Ishikawa (cell line): Measurements from ENCODE around the gene NCAPH2.
A peak's percentile ranks its signal among the peaks of the same experiment; 100 is the strongest.

ENCODE experiments used
- CEBPB ChIP-seq: IDR thresholded peaks from 2 replicates; pipeline ENCODE4 v1.6.1; 2012
- CREB1 ChIP-seq: IDR thresholded peaks from 2 replicates; pipeline ENCODE4 v1.6.1; 2012; ENCODE audit warnings: low read depth
- EGR1 ChIP-seq: IDR thresholded peaks from 2 replicates; pipeline ENCODE4 v1.6.1; 2012
- EP300 ChIP-seq: IDR thresholded peaks from 2 replicates; pipeline ENCODE4 v1.6.1; 2012; ENCODE audit warnings: borderline replicate concordance
- FOXM1 ChIP-seq: IDR thresholded peaks from 2 replicates; pipeline ENCODE4 v1.6.1; 2012; ENCODE audit warnings: low read depth, borderline replicate concordance
- MAX ChIP-seq: IDR thresholded peaks from 2 replicates; pipeline ENCODE4 v1.6.1; 2012
- NFIC ChIP-seq: IDR thresholded peaks from 2 replicates; pipeline ENCODE4 v1.6.1; 2012
- RAD21 ChIP-seq: IDR thresholded peaks from 2 replicates; pipeline ENCODE4 v1.6.1; 2012; ENCODE audit warnings: low read depth
- REST ChIP-seq: IDR thresholded peaks from 2 replicates; pipeline ENCODE4 v1.6.1; 2012; ENCODE audit warnings: low read depth, mild to moderate bottlenecking
- TAF1 ChIP-seq: IDR thresholded peaks from 2 replicates; pipeline ENCODE4 v1.6.1; 2012; ENCODE audit warnings: low read depth, mild to moderate bottlenecking
- TCF12 ChIP-seq: IDR thresholded peaks from 2 replicates; pipeline ENCODE4 v1.6.1; 2012; ENCODE audit warnings: low read depth
- TEAD4 ChIP-seq: IDR thresholded peaks from 2 replicates; pipeline ENCODE4 v1.6.1; 2012
- USF1 ChIP-seq: IDR thresholded peaks from 2 replicates; pipeline ENCODE4 v1.6.1; 2012
- YY1 ChIP-seq: IDR thresholded peaks from 2 replicates; pipeline ENCODE4 v1.6.1; 2012; ENCODE audit warnings: low read depth
- ZBTB7A ChIP-seq: IDR thresholded peaks from 2 replicates; pipeline ENCODE4 v1.6.1; 2012; ENCODE audit warnings: low read depth

Gene NCAPH2

GRCh38 chr22:50482107-50483074 lies 25.6 kb upstream of the NCAPH2 start:
- no peak for TF ChIP-seq EP300
- no peak for TF ChIP-seq FOXM1
- TF ChIP-seq USF1 = peak; percentile 83
- no peak for TF ChIP-seq EGR1

- TF ChIP-seq RAD21 (no peak), EGR1 (no peak), CEBPB (no peak), TCF12 (no peak), YY1 (no peak), ZBTB7A (no peak), TEAD4 (no peak), MAX (no peak), EP300 (no peak), TAF1 (no peak)
Observed at GRCh38 chr22:50483106-50483505, 24.9 kb upstream of the NCAPH2 start.

GRCh38 chr22:50483556-50483955 lies 24.5 kb upstream of the NCAPH2 start:
- TF ChIP-seq NFIC (no peak), REST (no peak), ZBTB7A (no peak), YY1 (no peak), EGR1 (no peak), RAD21 (no peak), MAX (no peak), TAF1 (no peak), EP300 (no peak)

- TF ChIP-seq TCF12 (no peak), EGR1 (no peak), RAD21 (no peak), USF1 (peak; percentile 85), TEAD4 (no peak), CREB1 (no peak), MAX (peak; percentile 81), TAF1 (no peak), ZBTB7A (0 out of 2 replicates have a peak, but pooled peaks have one; percentile 51)
Observed at GRCh38 chr22:50483977-50484853, 23.8 kb upstream of the NCAPH2 start.

GRCh38 chr22:50485221-50486131 lies 22.5 kb upstream of the NCAPH2 start:
- TF ChIP-seq EGR1 (no peak), TEAD4 (0 out of 2 replicates have a peak, but pooled peaks have one; percentile 1), YY1 (no peak), USF1 (peak; percentile 76), CEBPB (no peak), FOXM1 (no peak), TAF1 (no peak), NFIC (peak; percentile 73), RAD21 (no peak), TCF12 (0 out of 2 replicates have a peak, but pooled peaks have one; percentile 34), ZBTB7A (peak; percentile 86), MAX (peak; percentile 45), CREB1 (no peak)
